22Rv1 (cell line): ENCODE measurements around the gene CAPN8.

Source experiments
- ZFX ChIP-seq: fragments of 450-650 bp; IDR thresholded peaks from 2 replicates; pipeline ENCODE4 v1.6.1; 2017; ENCODE audit warnings: antibody characterized with exemption, borderline replicate concordance
- TF ChIP-seq, protein P1 (sequence below): fragments of 450-650 bp; IDR thresholded peaks from 2 replicates; pipeline ENCODE4 v1.5.1; 2017; ENCODE audit warnings: mild to moderate bottlenecking

GRCh38 chr1:223649222-223649621 is 16.3 kb downstream of the CAPN8 start:
- TF ChIP-seq, protein P1, sequence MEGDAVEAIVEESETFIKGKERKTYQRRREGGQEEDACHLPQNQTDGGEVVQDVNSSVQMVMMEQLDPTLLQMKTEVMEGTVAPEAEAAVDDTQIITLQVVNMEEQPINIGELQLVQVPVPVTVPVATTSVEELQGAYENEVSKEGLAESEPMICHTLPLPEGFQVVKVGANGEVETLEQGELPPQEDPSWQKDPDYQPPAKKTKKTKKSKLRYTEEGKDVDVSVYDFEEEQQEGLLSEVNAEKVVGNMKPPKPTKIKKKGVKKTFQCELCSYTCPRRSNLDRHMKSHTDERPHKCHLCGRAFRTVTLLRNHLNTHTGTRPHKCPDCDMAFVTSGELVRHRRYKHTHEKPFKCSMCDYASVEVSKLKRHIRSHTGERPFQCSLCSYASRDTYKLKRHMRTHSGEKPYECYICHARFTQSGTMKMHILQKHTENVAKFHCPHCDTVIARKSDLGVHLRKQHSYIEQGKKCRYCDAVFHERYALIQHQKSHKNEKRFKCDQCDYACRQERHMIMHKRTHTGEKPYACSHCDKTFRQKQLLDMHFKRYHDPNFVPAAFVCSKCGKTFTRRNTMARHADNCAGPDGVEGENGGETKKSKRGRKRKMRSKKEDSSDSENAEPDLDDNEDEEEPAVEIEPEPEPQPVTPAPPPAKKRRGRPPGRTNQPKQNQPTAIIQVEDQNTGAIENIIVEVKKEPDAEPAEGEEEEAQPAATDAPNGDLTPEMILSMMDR, result no peak
- TF ChIP-seq ZFX, result no peak
